HG02840 (cell line): ENCODE results near the gene STIP1.
"Not testable (repeated sequence)": the region's sequence is repeated elsewhere in the genome, so short reads cannot be mapped to it uniquely, and the experiment has no call there.

Experiments
- ATAC-seq: cut with Tn5 transposase; IDR thresholded peaks from one replicate; pipeline ENCODE4 v1.9.1; 2021; ENCODE audit warnings: mild to moderate bottlenecking, moderate library complexity, moderate number of reproducible peaks; ENCODE audit not compliant: unreplicated experiment, low FRiP score

The STIP1 gene

DNA sequence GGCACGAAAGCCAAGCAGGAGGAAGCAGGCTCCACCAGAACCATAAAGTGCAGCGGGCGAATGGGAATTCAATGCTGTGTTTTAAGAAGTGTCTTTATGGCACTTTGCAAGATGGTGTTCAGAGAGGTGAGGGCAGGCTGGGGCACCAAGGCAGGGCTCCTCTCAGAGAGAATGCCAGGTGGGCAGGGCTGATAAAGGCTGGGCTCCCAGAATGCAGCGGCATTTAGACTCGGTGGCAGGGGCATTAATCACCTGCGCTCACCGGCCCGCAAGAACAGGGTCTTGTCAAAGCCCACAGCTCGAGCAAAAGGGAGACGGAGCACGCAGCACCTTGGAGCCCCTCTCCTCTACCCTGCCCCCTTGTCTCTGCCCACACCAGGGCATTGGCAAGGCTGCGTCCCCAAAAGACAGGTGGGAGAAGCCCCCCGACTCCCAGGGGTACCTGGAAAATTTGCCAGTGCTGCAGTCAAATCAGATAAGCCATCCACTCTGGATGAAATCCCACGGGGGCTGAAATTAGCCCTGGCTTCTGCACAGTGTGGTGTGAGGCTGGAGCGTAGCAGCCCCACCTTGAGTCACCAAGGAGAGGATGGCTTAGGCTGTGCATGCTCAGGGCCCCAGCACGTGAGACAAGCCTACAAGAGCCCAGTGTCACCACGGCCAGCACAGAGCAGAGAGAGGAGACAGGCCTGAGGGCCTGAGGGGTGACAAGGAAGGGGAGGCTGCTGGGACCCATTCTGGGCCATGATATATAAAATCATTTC, 28.2 kb upstream of the STIP1 start:
- ATAC-seq: no peak

DNA sequence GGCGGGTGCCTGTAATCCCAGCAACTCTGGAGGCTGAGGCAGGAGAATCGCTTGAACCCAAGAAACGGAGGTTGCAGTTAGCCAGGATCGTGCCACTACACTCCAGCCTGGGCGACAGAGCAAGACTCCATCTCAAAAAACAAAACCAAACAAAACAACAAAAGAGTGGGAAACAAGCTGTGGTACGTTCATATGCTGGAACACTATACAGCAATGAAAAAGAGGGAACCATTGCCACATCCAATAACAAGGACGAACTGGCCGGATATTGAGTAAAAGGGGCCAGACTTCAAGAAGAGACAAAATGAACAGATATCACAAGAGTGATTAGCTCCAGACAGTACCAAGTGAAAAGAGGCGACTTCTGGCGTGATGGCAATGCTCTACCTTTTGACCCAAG, 24.9 kb upstream of the STIP1 start:
- no peak for ATAC-seq

DNA sequence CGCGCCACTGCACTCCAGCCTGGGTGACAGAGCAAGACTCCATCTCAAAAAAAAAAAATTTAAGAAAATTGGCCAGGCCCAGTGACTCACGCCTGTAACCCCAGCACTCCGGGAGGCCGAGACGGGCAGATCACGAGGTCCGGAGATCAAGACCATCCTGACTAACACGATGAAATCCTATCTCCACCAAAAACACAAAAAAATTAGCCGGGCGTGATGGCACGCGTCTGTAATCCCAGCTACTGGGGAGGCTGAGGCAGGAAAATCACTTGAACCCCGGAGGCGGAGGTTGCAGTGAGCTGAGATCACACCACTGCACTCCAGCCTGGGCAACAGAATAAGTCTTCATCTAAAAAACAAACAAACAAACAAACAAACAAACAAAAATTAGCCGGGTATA, 23.2 kb upstream of the STIP1 start:
- not testable (repeated sequence) for ATAC-seq

DNA sequence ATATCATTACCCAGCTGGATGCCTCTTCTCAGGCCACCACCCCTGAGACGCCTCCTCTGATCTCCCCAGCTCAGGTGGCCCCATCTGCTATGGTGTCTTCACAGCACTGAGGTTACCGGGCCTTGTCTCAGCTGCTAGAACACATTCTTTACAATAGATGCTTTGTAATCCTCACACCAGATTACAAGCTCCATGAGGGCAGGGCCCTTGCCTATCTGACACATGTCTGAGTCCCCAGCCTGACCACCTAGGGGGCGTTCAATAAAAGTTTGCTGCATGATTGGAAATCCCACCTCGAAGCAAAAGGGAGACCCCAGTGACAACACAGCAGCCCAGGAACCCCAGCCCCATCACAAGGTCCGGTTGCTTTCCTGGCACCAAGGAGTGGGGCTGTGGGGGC, 22.0 kb upstream of the STIP1 start:
- ATAC-seq: no peak

DNA sequence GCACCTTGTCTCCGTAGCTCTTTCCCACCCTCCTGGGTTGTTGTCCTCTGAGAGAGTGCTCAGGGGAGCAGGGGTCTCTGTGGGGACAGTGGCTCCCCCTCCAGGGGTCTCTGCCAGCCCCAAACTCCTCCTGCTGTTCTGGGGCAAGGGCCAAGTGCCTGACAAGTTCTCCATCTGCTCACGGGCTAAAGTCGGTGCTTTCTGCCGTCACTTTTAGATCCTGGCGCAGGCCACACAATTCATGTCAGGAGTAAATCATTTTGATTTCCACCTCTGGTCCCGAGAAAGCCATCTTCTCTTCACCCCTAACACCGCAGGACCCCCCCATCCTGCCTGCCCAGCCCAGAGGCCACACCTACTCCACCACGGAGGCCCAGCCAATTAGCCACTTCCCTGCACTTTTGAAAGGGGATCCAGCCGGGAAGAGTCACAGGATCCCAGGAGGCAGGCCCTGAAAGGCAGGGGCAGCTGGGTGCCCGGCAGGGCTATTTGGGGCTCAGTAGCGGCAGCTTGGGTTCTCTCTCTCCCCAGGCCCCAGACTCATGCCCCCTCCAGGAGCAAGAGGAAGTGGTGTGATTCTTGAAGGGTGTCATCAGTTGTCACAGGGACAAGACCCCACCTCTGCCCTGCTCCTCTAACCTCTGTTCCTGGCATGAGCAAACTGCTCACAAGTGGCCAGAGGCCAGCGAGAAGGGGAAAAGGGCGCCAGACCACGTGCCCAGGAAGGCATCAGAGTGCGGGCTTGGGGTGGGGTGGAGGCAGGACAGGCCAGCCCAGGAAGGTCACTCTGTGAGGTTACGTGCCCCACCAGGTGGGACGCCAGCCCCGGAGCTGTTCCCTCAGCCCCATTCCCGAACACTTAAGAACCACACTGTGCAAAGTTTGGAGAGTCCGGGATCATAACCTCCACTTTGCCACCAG, 21.3 kb upstream of the STIP1 start:
- ATAC-seq: no peak

DNA sequence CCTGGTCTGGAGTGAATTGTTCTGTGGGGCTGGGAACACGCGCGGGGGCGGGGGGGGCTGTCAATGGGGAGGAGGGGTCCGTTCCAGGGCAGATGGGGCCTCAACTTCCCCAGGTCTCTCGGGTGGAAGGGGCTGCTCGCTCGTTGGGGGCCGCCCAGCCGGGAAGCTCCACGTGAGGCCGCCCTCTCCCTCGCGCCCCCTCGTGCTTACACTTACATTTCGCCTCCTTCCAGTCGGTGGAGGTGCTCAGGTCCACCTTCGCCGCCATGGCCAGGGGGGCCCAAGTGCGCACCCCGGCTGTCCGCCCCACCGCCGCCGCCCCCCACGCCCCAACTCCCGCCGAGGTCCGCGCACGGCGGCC, 20.5 kb upstream of the STIP1 start:
- peak; percentile 18 for ATAC-seq

DNA sequence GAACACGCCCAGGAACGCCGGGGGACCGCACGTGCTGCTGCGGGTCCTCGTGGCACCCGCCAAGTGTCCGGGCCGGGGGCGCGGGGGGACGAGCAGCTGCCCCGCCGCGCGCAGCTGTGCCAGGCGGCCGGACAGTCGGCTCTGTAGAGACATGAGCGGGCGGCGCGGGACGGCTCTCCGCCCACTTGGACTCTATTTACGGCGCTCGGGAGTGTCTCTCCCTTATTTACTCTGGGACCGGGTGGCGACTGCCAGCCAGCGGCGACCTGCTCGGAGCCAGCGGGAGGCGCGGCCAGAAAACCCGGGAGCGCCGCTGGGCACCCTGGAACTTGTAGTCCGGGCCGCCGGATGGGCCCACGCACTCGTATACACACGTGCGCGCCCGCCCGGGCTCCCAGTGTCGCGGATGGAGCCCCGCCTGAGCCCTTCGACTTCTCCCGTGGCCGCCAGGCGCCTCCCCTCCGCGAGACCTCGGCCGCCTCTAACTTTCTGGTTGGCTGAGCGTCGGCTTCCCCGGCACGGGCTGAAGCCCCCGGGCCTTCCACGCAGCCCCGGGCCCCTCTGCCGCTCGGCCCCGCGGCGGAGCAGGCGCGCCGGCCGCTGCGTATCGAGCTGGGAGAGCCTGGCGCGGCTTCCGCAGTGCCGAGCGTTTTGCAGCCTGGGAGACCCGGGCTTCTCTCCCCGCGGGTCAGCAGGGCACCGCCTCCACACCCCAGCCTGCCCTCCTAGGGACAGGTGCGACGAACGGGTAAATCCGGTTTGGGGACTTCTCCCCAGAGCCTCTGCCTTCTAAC, 19.9 kb upstream of the STIP1 start, which contains the start of gene MACROD1:
Gene MACROD1, minus strand, starts transcription at position 272 of the 794 bp plus-strand sequence. Its CDS starts 119 bp downstream, at position 153.
- ATAC-seq: peak; percentile 69

DNA sequence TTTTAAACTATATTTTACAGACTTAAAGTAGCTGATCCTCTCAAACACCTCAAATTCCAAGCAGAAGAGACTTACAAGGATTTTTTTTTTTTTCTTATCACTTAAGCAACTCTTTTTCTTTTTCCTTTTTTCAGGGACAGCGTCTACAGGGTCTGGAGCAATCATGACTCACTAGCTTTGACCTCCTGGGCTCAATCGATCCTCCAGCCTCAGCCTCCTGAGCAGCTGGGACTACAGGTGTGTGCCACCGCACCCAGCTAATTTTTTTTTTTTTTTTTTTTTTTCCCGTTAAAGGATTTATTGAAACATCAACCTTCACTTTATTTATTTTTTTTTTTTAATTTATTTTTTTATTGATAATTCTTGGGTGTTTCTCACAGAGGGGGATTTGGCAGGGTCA, 15.6 kb upstream of the STIP1 start:
- no peak for ATAC-seq

DNA sequence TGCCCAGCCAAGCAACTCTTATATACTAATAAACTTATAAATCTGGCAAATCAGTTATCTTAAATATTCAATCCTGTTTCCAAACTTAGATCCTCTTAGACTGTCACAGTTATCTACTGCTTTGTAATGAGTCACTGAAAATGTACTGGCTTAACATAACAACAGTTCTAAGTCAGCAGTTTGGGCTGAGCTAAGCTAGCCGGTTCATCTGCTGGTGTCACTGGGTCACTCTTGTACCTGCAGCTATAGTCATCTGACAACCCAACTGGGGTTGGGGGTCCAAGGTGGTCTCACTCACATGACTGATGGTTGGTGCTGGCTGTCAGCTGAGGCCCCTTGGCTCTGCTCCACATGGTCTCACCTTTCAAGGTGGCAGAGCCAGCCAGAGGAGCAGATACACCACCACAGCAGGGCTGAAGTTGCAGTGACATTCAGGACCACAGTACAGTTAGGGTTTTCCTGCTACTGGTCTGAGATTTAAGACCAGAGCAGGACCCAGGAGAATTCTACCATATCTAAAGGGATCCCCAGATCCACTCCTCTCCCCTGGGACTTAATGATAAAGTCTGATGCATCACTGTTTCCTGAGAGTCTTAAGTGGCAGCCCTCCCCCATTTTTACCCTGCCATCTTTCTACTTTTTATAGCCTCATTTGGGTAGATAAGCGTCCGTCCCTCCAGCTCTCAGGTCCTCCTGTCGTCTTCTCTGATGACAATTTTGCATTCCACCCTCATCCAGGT, 12.2 kb upstream of the STIP1 start:
- no peak for ATAC-seq

DNA sequence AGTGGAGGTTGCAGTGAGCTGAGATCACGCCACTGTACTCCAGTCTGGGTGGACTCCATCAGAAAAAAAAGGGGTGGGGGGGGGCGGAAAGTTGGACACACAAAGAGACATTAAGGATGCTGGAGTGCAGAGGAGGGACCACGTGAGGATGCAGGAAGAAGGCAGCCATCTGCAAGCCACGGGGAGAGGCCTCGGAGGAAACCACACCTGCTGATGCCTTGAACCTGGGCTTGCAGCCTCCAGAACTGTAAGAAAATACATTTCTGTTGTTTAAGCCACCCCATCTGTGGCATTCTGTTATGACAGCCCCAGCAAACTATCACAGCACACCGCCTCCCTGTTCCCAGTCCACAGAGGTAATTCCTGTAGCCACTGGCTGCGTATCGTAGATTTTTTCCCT, 9.2 kb upstream of the STIP1 start:
- ATAC-seq: no peak

DNA sequence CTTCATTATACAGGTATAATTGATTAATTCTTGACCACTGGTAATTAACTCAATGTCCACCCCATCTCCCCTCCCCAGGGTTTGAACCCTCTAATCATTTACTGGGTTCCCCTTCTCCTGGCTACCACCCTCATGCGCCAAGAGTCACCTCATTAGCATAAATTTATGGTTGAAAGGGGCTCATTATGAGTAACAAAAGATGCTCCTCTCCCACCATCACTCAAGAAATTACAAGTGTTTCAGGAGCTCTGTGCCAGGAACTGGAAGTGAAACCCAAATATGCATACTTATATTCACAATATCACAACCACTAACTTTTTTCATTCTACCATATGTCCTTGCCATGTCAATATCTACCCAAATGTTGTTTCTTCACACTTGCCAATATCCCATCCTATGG, 7.8 kb upstream of the STIP1 start:
- no peak for ATAC-seq

DNA sequence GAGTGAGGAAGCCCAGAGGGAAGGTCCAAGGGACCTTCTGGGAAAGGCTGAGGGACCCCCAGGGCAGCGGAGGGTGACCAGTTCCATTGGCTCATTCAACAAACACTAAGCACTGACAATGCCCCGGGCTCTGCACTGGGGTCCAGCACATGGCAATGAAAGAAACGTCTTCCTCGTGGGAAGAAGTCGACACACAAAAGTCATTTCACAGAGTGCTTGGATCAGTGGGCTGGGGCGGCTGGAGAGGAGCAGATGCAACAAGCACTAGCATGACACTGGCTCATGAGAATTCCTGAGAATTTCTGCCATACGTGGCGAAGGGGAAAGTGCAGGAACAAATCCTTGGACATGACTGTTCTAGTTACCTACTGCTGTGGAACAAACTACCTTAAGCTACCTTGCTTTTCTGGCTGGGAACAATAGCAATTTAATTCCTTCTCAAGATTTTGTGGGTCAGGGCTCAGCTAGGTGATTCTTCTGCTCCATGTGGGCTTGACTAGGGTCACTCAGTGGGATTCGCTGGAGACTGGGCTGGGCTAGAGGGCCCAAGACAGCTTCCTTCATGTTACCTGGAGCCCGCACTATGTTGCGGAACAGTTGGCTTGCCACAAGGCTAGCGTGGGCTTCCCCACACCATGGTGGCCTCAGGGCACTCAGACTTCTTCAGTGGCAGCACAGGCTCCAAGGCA, 6.9 kb upstream of the STIP1 start:
- ATAC-seq: no peak

DNA sequence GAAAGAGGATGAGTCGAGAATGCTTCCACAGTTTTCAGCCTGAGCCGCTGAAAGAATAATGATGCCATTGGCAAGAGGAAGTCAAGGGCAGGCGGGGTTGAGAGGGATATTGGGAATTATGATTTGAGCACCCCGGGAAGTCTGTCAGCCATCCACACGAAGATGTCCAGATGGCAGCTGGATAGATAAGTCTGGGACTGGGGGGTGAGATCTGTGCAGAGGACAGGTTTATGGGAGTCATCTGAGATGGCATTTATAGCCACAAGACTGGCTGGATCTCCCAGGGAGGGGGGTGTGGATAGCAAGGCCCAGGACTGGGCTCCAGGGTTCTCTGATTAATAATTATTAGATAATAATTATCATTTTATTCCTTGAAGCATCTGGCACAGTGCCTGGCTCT, 5.1 kb upstream of the STIP1 start:
- no peak for ATAC-seq

DNA sequence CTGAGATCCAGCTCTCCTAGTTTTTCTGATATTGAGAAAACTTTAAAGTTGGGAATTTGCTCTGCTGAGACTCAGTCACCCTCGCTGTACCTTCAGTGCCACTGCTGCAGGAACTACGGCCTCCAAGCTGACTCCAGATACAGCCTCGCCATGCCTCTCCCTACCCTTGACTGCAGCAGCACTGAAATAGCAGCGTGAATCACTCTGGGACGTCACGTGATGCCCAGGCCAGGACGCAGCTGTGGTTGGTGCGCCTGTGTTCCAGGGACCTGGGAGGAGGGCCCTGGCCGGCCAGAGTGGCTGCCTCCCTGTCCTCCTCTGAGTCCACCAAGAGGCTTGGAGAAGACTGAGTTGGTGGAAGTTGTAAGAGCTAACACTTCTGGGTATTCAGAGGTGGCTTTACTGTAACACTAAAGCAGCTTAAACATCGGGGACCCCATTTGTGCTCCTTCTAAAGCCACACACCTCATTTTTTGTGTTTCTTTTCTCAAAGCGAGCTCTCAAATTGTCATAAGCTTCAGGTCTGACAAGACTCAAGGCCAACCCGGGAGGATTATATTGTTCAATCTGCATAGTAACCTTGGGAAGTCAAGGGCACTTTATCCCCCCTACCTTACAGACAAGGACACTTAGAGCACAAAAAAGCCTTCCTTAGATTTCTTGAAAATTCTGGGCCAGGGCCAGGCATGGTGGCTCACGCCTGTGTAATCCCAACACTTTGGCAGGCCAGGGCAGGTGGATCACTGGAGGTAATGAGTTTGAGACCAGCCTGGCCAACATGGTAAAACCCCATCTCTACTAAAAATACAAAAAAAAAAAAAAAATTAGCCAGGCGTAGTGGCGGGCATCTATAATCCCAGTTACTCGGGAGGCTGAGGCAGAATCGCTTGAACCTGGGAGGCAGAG, 4.2 kb upstream of the STIP1 start:
- no peak for ATAC-seq

DNA sequence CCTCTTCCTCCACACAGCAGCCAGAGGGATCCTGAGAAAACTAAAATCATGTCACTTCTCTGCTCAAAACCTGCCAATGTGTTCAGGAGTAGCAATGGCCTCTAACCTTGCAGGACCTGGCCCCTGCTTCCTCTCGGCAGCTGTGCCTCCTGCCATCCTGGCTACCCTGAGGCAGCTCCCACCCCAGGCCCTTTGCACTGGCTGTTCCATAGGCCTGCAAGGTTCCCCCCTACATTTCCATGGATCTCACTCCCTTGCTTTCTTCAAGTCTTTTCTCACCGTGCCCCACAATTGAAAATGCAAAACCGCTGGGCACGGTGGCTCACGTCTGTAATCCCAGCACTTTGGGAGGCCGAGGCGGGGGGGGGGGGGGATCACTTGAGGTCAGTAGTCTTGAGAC, 2.1 kb upstream of the STIP1 start:
- no peak for ATAC-seq

DNA sequence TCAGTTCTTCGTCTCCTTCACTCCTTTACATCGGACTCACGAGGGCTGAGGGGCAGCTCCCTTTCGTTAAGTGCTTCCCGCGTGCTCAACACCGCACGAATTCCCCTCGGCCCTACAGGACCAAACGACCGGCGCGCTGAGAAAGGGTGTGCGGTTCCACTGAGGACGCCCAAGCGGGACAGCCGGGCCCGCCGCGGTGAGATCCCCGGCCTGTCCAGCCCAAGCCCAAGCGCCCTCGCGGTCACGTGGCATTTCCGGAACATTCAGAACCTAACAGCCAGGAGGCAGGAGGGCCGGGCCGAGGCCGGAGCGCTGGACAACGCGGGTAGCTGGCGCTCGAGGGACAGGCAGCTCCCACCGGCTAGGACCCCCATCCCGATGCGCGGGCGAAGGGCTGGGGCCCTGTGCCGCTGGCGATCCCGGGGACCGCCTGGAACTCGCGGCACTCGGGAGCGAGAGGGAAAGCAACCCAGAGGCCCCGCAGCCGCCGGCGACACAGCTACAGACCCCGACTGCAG, 737 bp upstream of the STIP1 start:
- peak; percentile 17 for ATAC-seq

DNA sequence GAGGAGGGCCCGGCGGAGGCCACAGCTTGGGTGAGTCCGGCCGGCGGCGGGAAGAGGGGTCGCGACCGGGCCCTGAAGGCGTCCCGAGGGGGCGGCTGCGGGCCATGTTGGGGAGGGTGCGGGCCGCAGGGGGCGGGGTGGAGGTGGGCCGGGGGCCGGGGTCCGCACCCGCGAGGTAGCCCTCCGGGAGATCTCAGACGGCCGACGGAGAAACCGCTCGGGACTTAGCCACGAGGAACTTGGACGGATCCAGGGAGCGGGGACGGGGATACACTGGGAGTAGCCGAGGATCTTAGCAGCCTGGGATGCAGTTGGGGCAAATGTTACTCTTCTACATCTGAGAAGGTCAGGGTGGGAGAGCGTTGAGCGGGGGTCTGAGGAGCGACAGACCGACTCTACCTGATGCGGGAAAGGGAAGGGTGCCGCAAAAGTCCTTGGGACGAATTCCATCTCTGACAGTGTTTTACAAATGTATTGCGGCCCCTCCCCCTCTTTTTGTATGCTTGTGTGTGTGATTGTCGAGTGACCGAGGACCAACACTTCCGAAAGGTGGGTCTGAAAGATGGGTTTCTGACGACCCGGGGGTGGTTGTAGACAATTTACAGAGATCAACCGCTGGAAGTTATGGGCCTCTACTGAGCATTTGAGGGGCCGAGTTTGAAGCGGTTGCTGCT, 658 bp downstream of the STIP1 start:
- ATAC-seq: peak; percentile 6

DNA sequence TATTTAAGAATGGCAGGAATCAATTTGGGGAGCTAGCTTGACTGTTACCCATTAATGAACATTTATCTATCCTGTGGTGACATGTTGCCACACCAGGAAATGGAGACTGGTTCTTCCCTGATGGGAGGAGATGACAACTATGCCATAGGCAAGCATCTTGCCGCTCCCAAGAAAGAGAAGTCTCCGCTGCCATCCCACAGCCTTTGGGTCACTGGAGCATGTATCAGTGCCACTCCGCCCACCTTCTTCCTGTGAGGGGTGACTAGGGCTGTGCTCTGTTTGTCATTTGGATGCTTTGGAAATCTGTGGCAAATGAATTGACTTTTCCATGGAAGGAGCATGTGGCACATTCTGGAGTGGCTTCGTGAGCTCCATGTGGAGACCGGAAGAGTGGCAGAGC, 6.5 kb downstream of the STIP1 start:
- no peak for ATAC-seq
